Keratinocyte (primary cell): ENCODE measurements around the gene SERPINA5. TPM values are rescaled to one million over a fixed set of nuclear protein-coding genes. Genes with fewer than 3 reads are reported as not detected.

Source experiments
- DNase-seq: peaks from one replicate; pipeline ENCODE4 v3.0.0-alpha.2; 2011; ENCODE audit warnings: low read depth, missing footprints, low spot score
- FAIRE-seq: peaks from 2 replicates; lab custom pipeline; 2011; peaks lifted over from hg19 to GRCh38; lab: Jason Lieb, UNC
- H2AFZ ChIP-seq: 2 replicates; pipeline ENCODE4 v1.6.0; 2012; ENCODE audit warnings: low read length, control low read depth, inconsistent platforms; ENCODE audit not compliant: control insufficient read depth
- H3K27ac ChIP-seq: 2 replicates; pipeline ENCODE4 v1.5.1; 2011; ENCODE audit warnings: low read length; ENCODE audit not compliant: control insufficient read depth, insufficient read depth
- H3K27me3 ChIP-seq: 3 replicates; pipeline ENCODE4 v1.6.0; 2011; ENCODE audit warnings: low read length; ENCODE audit not compliant: control insufficient read depth, insufficient read depth; ENCODE audit errors: extremely low read depth
- H3K36me3 ChIP-seq, 2 experiments: 2 replicates in 1 of 2; 3 replicates in 1 of 2; pipeline ENCODE4 v1.5.1; 2011; ENCODE audit warnings: low read length in 2 of 2, mild to moderate bottlenecking in 1 of 2; ENCODE audit not compliant: control insufficient read depth in 2 of 2, insufficient read depth in 2 of 2; ENCODE audit errors: extremely low read depth in 1 of 2
- H3K4me1 ChIP-seq: 3 replicates; pipeline ENCODE4 v1.5.1; 2011; ENCODE audit warnings: low read length; ENCODE audit not compliant: control insufficient read depth, insufficient read depth; ENCODE audit errors: extremely low read depth
- H3K4me2 ChIP-seq: 3 replicates; pipeline ENCODE4 v1.6.0; 2011; ENCODE audit warnings: low read depth, low read length; ENCODE audit not compliant: control insufficient read depth, insufficient read depth; ENCODE audit errors: extremely low read depth
- H3K4me3 ChIP-seq, 3 experiments: fragments of 200-600 bp in 1 of 3; sonication (generic) in 1 of 3; 2 replicates in 2 of 3; 3 replicates in 1 of 3; pipeline ENCODE4 v1.5.1; 2011 to 2016; ENCODE audit warnings: low read length in 3 of 3, mild to moderate bottlenecking in 3 of 3, control low read depth in 2 of 3, inconsistent platforms in 1 of 3, low read depth in 1 of 3, mixed read lengths in 1 of 3, mixed run types in 1 of 3, moderate library complexity in 1 of 3; ENCODE audit not compliant: control insufficient read depth in 2 of 3, insufficient read depth in 2 of 3; ENCODE audit errors: extremely low read depth in 1 of 3
- H3K79me2 ChIP-seq: 2 replicates; pipeline ENCODE4 v1.6.0; 2012; ENCODE audit warnings: low read length; ENCODE audit not compliant: control insufficient read depth, insufficient read depth
- H3K9ac ChIP-seq: 3 replicates; pipeline ENCODE4 v1.6.0; 2011; ENCODE audit warnings: low read length; ENCODE audit not compliant: control insufficient read depth, insufficient read depth; ENCODE audit errors: extremely low read depth
- H3K9me1 ChIP-seq: 3 replicates; pipeline ENCODE4 v1.6.0; 2011; ENCODE audit warnings: low read length; ENCODE audit not compliant: control insufficient read depth, insufficient read depth; ENCODE audit errors: extremely low read depth
- H3K9me3 ChIP-seq: 2 replicates; pipeline ENCODE4 v1.5.1; 2012; ENCODE audit warnings: low read depth, low read length; ENCODE audit not compliant: control insufficient read depth
- H4K20me1 ChIP-seq: 3 replicates; pipeline ENCODE4 v1.6.0; 2011; ENCODE audit warnings: low read length; ENCODE audit not compliant: control insufficient read depth, insufficient read depth; ENCODE audit errors: extremely low read depth
- CTCF ChIP-seq, 3 experiments: IDR thresholded peaks in 1 of 3; conservative IDR thresholded peaks in 1 of 3; optimal IDR thresholded peaks in 1 of 3; 2 replicates in 2 of 3; 3 replicates in 1 of 3; pipeline versions ENCODE3 to v1.5.1; 2011; ENCODE audit warnings: low read length in 3 of 3, mild to moderate bottlenecking in 3 of 3, moderate library complexity in 2 of 3, control low read depth in 1 of 3, inconsistent platforms in 1 of 3; ENCODE audit not compliant: insufficient read depth in 2 of 3; ENCODE audit errors: extremely low read depth in 1 of 3
- EZH2 ChIP-seq: IDR thresholded peaks from one replicate; pipeline ENCODE4 v1.6.1; 2012; ENCODE audit warnings: inconsistent platforms, mild to moderate bottlenecking, low read length, moderate library complexity
- dilution Hi-C: fragments of 300-500 bp; cut with MboI; formaldehyde crosslinking; loops from one replicate; pipeline ENCODE4 v1.7.0; 2020; ENCODE audit warnings: low sequenced_read_pairs; ENCODE audit not compliant: extremely low pct_ligation_motif_present
- polyA plus RNA-seq, 5 experiments: library from polyadenylated mRNA; depleted of rRNA in 3 of 5; stranded (reverse) in 3 of 5; stranded (forward) in 1 of 5; unstranded in 1 of 5; fragments of >200 nt; gene quantifications; 1 replicate in 1 of 5; 2 replicates in 3 of 5; 3 replicates in 1 of 5; pipeline versions ENCODE4 v1.2.1 to v1.2.3, GENCODE V29; 2011 to 2012; ENCODE audit warnings: missing spikeins in 2 of 5, low read depth in 1 of 5, low replicate concordance in 1 of 5

Gene SERPINA5
- polyA plus RNA-seq, 1 donor (not counting 4 experiments of a cell fraction or from before 2014, with no cell fraction given): not detected

GRCh38 chr14:94578712-94579111 is 2.5 kb upstream of the SERPINA5 start:
- FAIRE-seq: no peak

GRCh38 chr14:94582199-94582750 is 1.0 kb downstream of the SERPINA5 start:
- Histone ChIP-seq H3K4me2 (no peak overlapping the region), H3K4me1 (no peaks in the 10 kb centered on the region), H3K9me3 (no peaks in the 10 kb centered on the region), H3K9ac (no peak overlapping the region), H3K27ac (no peak overlapping the region), H4K20me1 (no peaks in the 10 kb centered on the region), H3K9me1 (no peaks in the 10 kb centered on the region), H3K79me2 (no peaks in the 10 kb centered on the region), H2AFZ (no peak overlapping the region), H3K36me3 (no peaks in the 10 kb centered on the region), H3K27me3 (peaks cover 5% of the 10 kb centered on the region), H3K4me3 (no peak overlapping the region)
- TF ChIP-seq EZH2 (no peak), CTCF (optimal IDR thresholded peaks at IDR 0.05 in 1 of 3, IDR thresholded peaks at IDR 0.05 in 1 of 3, conservative IDR thresholded peaks at IDR 0.05 in 1 of 3; ENCODE audit: extremely low read depth in 1 of 3, insufficient read depth in 2 of 3, low read length in 3 of 3) (no peak)
- dilution Hi-C loops: no loop called here
- DNase-seq (no peak), FAIRE-seq (no peak)

More at GRCh38 chr14:94578712-94579111, 2.5 kb upstream of the SERPINA5 start:
- no peaks in the 10 kb centered on the region for H3K36me3 ChIP-seq
- H3K9me3 ChIP-seq: no peaks in the 10 kb centered on the region
- H3K4me1 ChIP-seq: no peaks in the 10 kb centered on the region
- no peak overlapping the region for H2AFZ ChIP-seq
- no peak overlapping the region for H3K9ac ChIP-seq
- no peaks in the 10 kb centered on the region for H4K20me1 ChIP-seq
- DNase-seq: no peak
- H3K27me3 ChIP-seq: no peaks in the 10 kb centered on the region
- dilution Hi-C loops: no loop called here
- TF ChIP-seq CTCF (optimal IDR thresholded peaks at IDR 0.05 in 1 of 3, IDR thresholded peaks at IDR 0.05 in 1 of 3, conservative IDR thresholded peaks at IDR 0.05 in 1 of 3; ENCODE audit: extremely low read depth in 1 of 3, insufficient read depth in 2 of 3, low read length in 3 of 3): no peak
- no peak for TF ChIP-seq EZH2
- no peak overlapping the region for H3K27ac ChIP-seq
- no peak overlapping the region for H3K4me2 ChIP-seq
- no peaks in the 10 kb centered on the region for H3K79me2 ChIP-seq
- no peak overlapping the region for H3K4me3 ChIP-seq
- H3K9me1 ChIP-seq: no peaks in the 10 kb centered on the region
